ENCODE results near the gene GPR39.

- TF ChIP-seq CTCF (IDR thresholded peaks at IDR 0.05 in 4 of 5, conservative IDR thresholded peaks at IDR 0.05 in 1 of 5), result no peak
- TF ChIP-seq POLR2A (IDR thresholded peaks at IDR 0.05), result no peak
These were observed 260.4 kb downstream of the GPR39 start for GRCh38 chr2:132676999-132677398.

Data from gastrocnemius medialis (tissue), 4 donors.